HG03045 (cell line): ENCODE data around the gene UNC5A.

ENCODE experiments used
- ATAC-seq: cut with Tn5 transposase; IDR thresholded peaks from one replicate; pipeline ENCODE4 v1.9.1; 2021; ENCODE audit warnings: mild to moderate bottlenecking, moderate library complexity; ENCODE audit not compliant: unreplicated experiment

UNC5A gene

GRCh38 chr5:176819476-176819875 is 9.1 kb downstream of the UNC5A start:
- ATAC-seq, result no peak

- ATAC-seq, result no peak
Observed at GRCh38 chr5:176820937-176821336, 10.6 kb downstream of the UNC5A start.

DNA sequence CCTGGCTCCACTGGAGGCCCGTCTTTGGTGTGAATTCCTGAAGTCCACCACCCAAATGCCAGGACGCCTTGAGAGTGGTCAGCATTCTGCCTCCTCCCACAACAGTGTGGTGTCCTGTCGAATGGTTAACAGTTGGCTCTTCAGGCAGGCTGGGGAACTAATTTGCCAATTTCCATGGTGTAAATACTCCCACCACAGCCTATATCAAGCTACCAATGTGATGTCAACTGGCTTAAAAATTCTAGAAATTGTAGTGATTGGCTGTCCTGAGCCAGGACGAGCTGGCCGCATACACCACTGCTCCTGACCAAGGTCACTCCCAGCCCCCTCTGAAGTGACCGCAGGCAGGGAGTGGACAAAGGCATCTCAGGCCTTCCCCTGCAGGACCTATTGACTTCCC is 11.1 kb downstream of the UNC5A start:
- no peak for ATAC-seq

DNA sequence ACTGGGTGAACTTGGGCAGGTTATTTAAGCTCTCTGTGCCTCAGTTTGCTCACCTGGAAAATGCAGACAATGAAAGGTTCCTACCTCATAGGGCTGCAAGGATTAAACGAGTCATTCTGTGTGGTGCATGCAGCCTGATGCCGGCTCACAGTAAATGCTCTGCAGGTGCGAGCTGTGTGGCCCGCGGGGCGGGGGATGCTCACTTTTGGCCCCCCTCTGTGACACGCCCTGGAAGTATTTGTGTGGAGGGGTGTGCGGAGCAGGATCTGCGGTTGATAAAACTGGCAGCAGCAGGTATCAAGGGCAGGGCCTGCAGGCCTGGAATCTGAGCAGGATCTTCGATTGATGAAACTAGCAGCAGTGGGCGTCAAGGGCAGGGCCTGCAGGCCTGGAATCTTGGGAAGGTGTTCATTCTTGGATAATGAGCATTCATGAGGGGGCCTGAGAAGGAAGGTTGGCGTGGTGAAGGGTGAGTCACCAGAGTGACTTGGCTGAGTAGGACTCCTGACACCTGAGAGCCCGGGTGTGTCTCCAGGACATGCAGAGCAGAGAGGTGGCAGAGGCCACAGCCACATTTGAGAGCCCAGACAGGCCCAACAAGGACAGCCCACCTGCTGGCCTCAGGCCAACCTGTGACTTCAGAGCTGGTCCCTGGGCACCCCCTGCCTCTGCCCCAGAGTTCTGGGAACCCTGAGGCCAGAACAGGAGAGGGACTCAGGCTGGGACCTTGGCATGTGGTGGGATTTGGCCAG is 11.9 kb downstream of the UNC5A start:
- ATAC-seq, result no peak

DNA sequence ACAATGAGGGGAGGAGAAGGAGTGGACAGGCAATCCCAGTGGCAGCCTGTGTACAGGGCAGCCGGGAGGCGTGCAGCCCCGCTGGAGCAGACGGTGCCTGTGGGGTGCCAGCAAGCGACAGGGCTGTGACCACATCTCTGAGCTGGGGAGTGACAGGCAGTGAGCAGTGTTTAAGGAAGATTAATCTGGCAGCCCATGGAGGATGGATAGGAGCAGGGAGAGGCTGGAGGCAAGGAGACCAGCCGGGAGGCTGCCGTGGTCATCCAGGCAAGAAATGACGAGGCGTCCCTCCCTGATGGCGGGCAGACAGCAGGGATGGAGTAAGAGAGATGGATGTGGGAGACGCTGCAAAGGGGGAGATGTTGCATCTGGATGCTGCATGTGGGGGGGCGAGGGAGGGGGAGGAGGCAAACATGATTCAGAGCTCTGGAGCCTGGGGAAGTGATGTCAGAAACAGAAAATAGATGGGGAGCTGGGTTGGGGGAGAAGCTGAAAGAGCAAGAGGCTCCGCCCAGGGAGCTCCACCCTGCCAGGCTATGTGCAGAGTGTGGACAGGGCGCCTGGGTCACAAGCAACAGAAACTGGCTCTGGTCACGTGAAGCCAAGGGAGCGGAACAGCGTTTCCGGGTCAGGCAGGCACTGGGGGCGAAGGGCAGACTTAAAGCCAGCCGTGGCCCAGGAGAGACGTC is 12.6 kb downstream of the UNC5A start:
- no peak for ATAC-seq

DNA sequence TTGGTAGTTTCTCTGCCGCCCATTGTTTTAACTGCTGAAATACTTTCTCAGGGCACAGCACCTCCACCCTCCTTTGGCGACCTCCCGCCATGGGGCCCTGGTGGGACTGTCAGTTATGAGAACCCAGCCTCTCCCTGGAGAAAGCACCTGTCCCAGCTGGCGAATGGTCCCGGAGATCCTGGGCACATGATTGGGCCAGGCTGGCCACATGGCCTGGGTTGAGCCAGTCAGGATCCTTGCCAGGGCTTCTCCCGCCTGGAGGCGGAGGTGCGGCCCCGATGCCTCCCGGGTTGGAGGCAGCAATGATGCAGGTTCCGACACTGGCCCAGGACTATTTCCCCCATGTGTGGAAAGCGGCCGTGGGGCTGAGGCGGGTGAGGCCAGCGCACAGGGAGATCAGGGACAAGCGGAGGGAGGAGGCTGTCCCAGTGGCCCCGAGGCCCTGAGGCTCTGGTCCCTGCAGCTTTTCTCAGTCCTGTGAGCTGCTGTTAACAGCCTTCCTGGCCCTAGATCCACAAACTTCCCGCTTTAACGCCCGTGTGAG is 13.6 kb downstream of the UNC5A start:
- ATAC-seq, result no peak

DNA sequence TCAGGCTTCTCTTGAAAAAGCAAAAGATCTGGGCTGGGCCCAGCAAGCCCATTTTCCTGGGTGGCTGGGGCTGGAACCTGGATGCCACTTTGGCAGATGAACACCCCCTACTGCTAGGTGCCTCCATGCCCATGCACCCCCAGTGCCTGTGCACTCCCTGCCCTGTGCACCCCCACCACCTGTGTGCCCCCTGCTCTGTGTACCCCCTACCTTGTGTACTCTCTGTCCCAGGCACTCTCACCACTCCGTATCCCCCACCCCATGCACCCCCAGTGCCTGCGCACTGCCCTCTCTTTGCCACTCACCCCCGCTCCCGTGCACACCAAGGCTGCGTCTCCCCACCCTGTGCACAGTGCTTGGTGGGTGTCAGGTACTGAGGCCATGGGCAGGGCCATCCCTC is 14.2 kb downstream of the UNC5A start:
- ATAC-seq, result no peak

DNA sequence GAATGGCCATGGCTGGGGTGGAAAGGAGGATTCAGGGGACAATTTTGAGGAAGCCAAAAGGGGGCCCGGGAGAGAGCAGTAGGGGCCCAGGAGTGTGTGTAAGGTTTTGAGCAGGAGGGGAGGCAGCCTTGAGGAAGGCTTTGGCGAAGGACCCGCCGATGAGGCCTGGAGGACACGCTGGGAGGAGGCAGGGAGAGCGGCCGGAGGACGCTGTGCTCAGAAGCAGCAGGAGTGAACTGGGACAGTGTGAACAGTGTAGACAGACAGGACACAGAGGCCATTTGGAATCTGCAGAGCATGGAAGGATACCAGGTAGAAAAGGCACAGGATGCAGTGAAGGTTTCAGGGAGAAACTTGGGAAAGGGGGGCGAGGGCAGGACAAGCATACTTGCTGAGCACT is 14.9 kb downstream of the UNC5A start:
- no peak for ATAC-seq

- no peak for ATAC-seq
Observed at GRCh38 chr5:176825957-176826356, 15.6 kb downstream of the UNC5A start.

DNA sequence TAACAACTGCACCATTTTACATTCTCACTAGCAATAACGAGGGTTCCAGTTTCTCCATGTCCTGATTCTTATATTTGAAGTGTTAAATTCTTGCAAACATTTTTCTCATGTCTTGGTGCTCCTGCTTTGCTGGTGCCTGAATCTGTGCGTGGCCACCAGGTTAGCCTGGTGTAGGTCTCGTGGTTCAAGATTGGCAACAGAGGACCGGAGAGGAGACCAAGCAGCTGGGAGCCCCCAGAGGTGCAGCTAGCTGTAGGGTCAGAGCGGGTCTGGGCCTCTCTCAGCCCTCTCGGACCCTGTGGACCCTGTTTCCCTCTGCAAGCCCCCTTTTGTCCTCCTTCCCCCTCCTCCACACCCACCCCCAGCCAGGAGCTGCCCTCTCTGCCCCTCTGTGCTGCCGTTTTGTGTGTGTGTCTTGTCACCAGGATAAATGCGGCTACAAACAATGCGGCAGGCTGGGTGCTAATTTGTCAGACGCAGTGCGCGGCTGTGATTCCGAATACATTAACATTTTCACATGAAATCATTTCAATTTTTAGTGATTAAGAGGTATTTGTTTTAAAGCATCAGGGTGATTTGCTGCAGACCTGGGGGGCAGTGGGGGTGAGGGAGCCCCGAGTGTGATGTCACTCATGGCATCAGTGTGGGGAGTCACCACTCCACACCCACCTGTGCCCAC is 17.5 kb downstream of the UNC5A start:
- ATAC-seq, result no peak

- no peak for ATAC-seq
Observed at GRCh38 chr5:176829320-176829719, 19.0 kb downstream of the UNC5A start.

DNA sequence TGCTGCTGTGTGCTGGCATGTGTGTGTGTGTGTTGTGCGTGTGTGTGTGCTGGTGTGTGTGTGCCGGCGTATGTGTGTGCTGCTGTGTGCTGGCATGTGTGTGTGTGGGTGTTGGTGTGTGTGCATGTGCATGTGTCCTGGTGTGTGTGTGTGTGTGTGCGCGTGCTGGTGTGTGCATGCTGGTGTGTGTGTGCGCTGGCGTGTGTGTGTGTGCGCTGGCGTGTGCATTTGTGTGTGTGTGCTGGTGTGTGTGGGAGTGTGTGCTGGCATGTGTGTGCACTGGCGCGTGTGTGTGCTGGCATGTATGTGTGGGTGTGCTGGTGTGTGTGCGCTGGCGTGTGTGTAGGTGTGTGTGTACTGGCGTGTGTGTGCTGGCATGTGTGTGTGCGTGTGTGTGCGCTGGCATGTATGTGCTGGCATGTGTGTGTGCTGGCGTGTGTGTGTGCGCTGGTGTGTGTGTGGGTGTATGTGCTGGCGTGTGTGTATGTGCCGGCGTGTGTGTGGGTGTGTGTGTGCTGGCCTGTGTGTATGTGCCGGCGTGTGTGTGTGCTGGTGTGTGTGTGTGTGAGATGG is 20.1 kb downstream of the UNC5A start:
- ATAC-seq, result no peak

DNA sequence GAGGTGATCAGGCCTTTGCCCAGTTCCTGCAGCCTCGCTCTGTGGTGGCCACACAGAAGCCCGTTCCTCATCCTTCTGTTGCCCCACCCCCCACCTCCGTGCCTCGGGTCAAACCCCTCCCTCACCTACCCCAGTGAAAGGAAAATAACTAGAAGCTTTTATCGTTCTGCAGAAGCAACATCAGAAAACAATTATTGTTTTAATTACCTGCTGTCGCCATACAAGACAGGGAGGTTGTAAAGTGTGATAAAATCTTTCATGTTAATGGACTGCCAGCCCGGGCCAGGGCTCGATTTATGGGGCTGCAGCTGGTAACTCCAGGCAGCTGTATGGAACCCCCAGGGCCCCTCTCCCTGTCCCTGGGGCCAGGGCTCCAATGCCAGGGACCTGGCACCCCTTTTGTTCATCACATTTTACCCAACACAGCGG is 20.6 kb downstream of the UNC5A start:
- ATAC-seq, result no peak

GRCh38 chr5:176831425-176831824 is 21.1 kb downstream of the UNC5A start:
- ATAC-seq, result no peak

DNA sequence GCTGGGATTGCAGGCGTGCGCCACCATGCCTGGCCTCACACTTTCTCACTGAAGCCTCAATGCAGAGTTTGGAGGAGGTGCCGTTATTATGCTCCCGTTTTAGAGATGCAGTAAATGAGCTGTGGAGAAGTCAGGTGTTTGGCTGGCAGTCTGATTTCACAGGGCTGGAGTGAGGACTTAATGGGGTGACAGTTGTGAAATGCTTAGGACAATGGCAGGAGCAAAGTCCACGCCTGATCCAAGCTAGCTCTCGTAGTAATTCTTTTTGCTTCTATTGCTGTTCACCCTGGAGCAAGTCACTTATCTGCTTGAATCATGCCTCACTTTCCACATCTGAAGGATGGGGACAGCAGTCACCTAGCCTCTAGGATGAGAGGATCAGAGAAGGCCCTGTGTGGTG is 21.8 kb downstream of the UNC5A start:
- ATAC-seq, result no peak

DNA sequence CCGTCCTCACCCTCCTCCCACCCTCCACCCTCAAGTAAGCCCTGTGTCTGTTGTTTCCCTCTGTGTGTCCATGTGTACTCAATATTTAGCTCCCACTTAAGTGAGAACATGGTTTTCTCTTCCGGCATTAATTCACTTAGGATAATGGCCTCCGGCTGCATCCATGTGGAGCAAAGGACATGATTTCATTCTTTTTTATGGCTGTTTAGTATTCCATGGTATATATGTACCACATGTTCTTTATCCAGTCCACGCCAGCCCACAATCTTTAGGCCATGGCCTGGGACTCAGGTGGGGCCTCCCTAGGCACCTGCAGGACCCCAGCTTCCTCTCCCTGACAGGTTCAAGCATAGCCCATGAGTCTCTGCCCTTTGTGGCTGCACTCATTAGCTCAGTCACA is 22.9 kb downstream of the UNC5A start:
- ATAC-seq, result no peak

DNA sequence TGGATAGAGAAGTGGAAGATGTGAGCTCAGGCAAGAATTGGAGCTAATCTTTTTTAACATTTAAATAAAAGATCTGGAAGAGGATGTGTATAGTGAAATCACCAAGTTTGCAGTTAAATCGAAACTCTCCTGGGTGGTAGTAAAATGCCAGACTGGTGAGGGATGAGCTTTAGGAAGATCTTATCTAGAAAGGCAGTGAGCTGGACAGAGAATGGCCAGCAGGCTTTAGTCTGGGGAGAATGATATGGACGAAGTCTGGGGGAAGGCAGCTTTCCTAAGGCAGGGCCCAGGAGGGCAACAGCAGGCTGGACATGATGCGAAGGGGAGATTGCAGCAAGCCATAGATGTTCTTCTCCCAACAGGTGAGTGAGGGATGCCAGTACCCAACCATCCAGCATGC is 25.6 kb downstream of the UNC5A start:
- no peak for ATAC-seq

- ATAC-seq, result no peak
Observed at GRCh38 chr5:176836811-176837706, 26.7 kb downstream of the UNC5A start.

DNA sequence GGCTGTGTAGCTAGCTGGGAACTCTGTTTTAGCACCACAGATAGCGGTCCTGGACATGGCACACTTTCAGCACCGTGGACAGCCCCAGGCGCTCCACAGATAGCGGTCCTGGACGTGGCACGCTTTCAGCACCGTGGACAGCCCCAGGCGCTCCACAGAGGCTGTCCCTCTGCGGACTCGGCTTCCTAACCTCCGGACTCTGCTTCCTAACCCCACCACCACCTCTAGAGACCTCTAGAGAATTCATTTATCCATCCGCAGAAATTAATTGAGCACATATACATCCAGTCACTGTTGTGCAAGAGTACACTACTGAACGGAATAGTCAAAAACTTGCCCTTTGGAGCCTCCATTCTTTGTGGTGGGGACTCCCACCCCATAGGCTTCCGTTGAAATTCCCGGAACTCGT is 27.4 kb downstream of the UNC5A start:
- ATAC-seq, result no peak

DNA sequence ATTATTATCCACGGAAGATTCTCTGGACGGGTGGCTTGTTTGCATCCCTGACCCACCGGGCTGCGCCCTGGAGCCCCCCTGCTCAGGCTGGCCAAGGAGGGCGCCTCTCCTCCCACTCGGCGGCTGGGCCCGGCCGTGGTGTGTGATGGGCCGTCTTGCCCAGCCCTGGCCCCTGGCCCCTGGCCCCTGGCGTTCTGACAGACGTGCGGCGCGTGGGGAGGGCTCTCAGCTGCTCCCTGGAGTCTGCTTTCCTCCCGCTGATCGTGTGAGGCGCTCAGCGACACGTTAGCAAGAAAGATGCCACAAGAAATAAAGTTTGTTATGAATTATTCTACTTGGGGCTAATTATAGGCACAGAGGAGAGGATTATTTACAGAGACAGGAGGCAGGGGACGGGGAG is 33.3 kb downstream of the UNC5A start:
- no peak for ATAC-seq
